ENCODE data around the gene CCNJL. TPM values are rescaled to one million over a fixed set of nuclear protein-coding genes. Genes with fewer than 3 reads are reported as not detected.

The CCNJL gene
- total RNA-seq, 1 donor from 2014 or later, result 123 TPM

GRCh38 chr5:160281275-160281674 lies 31.1 kb downstream of the CCNJL start:
- peaks cover 23% of the 10 kb centered on the region for H3K9me3 Mint-ChIP-seq (ENCODE audit: unreplicated experiment)
- DNase-seq, result no peak
- peaks cover 9% of the 10 kb centered on the region for H3K27me3 Mint-ChIP-seq (ENCODE audit: unreplicated experiment)
- TF ChIP-seq CTCF (IDR thresholded peaks at IDR 0.05; ENCODE audit: partially characterized antibody, unreplicated experiment), result no peak
- no peak overlapping the region for H3K4me3 Mint-ChIP-seq (ENCODE audit: unreplicated experiment)
- H3K36me3 Mint-ChIP-seq (ENCODE audit: unreplicated experiment), result peaks cover 9% of the 10 kb centered on the region
- H3K27ac Mint-ChIP-seq (ENCODE audit: unreplicated experiment), result no peak overlapping the region
- H3K4me1 Mint-ChIP-seq (ENCODE audit: low read depth, unreplicated experiment), result peaks cover 70% of the 10 kb centered on the region

- no peak for TF ChIP-seq CTCF (IDR thresholded peaks at IDR 0.05; ENCODE audit: partially characterized antibody, unreplicated experiment)
- Mint-ChIP-seq H3K36me3 (ENCODE audit: unreplicated experiment) (peaks cover 9% of the 10 kb centered on the region), H3K27ac (ENCODE audit: unreplicated experiment) (peak overlapping the region; percentile 99)
These were observed 31.8 kb downstream of the CCNJL start for GRCh38 chr5:160280384-160281095.

DNA sequence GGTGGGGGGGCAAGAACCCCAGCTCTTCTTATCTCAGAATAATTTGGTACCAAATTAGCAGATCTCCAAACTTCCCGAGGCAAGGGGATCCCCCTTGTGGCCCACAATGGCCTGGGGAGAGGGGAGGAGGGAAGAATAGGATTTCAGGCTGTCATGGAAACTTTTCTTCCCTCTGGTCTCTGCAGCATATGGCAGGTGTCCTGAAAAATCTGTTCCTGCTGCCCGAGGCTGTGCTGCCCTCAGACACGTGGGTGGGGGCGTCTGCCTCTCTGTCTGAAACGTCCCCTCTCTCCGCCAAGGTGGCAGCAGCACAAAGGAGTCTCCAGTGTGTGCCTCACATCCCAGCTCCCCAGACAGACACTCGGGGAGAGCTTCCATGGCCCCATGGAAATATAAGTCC lies 34.0 kb downstream of the CCNJL start:
- peak overlapping the region; percentile 69 for H3K4me3 Mint-ChIP-seq (ENCODE audit: unreplicated experiment)
- H3K27ac Mint-ChIP-seq (ENCODE audit: unreplicated experiment), result peak overlapping the region; percentile 99
- no peak for TF ChIP-seq CTCF (IDR thresholded peaks at IDR 0.05; ENCODE audit: partially characterized antibody, unreplicated experiment)
- peaks cover 9% of the 10 kb centered on the region for H3K36me3 Mint-ChIP-seq (ENCODE audit: unreplicated experiment)
- peaks cover 55% of the 10 kb centered on the region for H3K4me1 Mint-ChIP-seq (ENCODE audit: low read depth, unreplicated experiment)
- peaks cover 7% of the 10 kb centered on the region for H3K27me3 Mint-ChIP-seq (ENCODE audit: unreplicated experiment)
- DNase-seq, result peak; percentile 60
- H3K9me3 Mint-ChIP-seq (ENCODE audit: unreplicated experiment), result peaks cover 17% of the 10 kb centered on the region

More at GRCh38 chr5:160280384-160281095, 31.8 kb downstream of the CCNJL start:
- peaks cover 23% of the 10 kb centered on the region for H3K9me3 Mint-ChIP-seq (ENCODE audit: unreplicated experiment)
- peaks cover 66% of the 10 kb centered on the region for H3K4me1 Mint-ChIP-seq (ENCODE audit: low read depth, unreplicated experiment)
- H3K27me3 Mint-ChIP-seq (ENCODE audit: unreplicated experiment), result peaks cover 9% of the 10 kb centered on the region
- H3K4me3 Mint-ChIP-seq (ENCODE audit: unreplicated experiment), result peak overlapping the region; percentile 27
- no peak for DNase-seq

DNA sequence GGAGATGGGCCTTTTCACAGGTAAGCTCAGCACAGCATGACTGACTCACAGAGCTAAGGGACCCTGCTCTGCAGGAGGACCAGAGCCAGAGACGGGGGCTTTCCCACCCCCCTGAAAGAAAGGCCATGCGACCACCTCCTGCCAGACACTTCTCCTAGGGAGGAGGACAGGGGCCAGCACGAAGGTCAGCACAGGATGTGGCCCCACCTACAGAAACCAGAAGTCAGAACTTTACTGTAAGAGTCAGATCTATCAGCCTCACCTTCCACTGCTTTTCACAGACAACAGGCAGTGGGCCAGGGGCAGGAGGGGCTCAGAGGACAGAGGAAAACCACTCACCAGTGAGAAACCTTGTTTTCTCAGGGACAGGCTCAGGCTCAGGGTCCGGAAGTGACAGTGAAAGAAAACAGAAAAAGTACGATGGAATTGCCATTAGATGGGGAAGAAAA lies 37.9 kb downstream of the CCNJL start:
- H3K36me3 Mint-ChIP-seq (ENCODE audit: unreplicated experiment), result peaks cover 4% of the 10 kb centered on the region
- H3K27me3 Mint-ChIP-seq (ENCODE audit: unreplicated experiment), result peaks cover 9% of the 10 kb centered on the region
- TF ChIP-seq CTCF (IDR thresholded peaks at IDR 0.05; ENCODE audit: partially characterized antibody, unreplicated experiment), result no peak
- H3K27ac Mint-ChIP-seq (ENCODE audit: unreplicated experiment), result peak overlapping the region; percentile 62
- peaks cover 16% of the 10 kb centered on the region for H3K9me3 Mint-ChIP-seq (ENCODE audit: unreplicated experiment)
- H3K4me3 Mint-ChIP-seq (ENCODE audit: unreplicated experiment), result no peak overlapping the region
- DNase-seq, result no peak
- H3K4me1 Mint-ChIP-seq (ENCODE audit: low read depth, unreplicated experiment), result peaks cover 46% of the 10 kb centered on the region

DNA sequence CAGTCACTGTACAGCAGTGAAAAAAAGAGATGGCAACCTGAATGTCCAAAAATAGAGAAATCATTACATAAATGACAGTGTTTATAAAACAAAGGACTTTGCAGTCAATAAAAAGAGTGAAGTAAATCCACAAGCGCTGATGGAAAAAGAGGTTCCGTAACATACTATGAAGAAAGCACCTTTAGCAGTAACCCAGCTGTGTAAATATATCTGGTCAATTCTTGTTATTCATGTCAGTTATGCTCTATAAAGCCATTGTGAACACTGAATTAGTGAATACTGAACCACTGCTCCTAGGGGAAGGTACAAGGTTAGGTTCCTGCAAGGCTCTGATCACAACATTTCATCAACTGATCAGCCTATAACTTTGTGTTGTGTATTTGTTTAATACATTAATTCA lies 39.5 kb downstream of the CCNJL start:
- DNase-seq, result no peak
- TF ChIP-seq CTCF (IDR thresholded peaks at IDR 0.05; ENCODE audit: partially characterized antibody, unreplicated experiment), result no peak
- Mint-ChIP-seq H3K9me3 (ENCODE audit: unreplicated experiment) (peaks cover 5% of the 10 kb centered on the region), H3K4me3 (ENCODE audit: unreplicated experiment) (no peak overlapping the region), H3K4me1 (ENCODE audit: low read depth, unreplicated experiment) (peaks cover 40% of the 10 kb centered on the region), H3K27ac (ENCODE audit: unreplicated experiment) (no peak overlapping the region), H3K27me3 (ENCODE audit: unreplicated experiment) (peaks cover 10% of the 10 kb centered on the region), H3K36me3 (ENCODE audit: unreplicated experiment) (peaks cover 9% of the 10 kb centered on the region)
